BE2C (cell line): Measurements from ENCODE around the gene C14orf93.
A peak's percentile ranks its signal among the peaks of the same experiment; 100 is the strongest.

Experiments
- DNase-seq: peaks from one replicate; pipeline ENCODE4 v3.0.0-alpha.2; 2020
- H3K27me3 ChIP-seq: fragments of 250-450 bp; sonication (Bioruptor Pico); 2 replicates; pipeline ENCODE4 v1.5.1; 2020; ENCODE audit warnings: mild to moderate bottlenecking
- H3K36me3 ChIP-seq: fragments of 250-450 bp; sonication (Bioruptor Pico); 2 replicates; pipeline ENCODE4 v1.5.1; 2020; ENCODE audit warnings: mild to moderate bottlenecking
- H3K4me1 ChIP-seq: fragments of 250-450 bp; sonication (Bioruptor Pico); 2 replicates; pipeline ENCODE4 v1.5.1; 2020
- H3K4me3 ChIP-seq: 2 replicates; pipeline ENCODE4 v1.5.1; 2011; ENCODE audit warnings: low read depth, low read length
- H3K9me3 ChIP-seq: fragments of 250-450 bp; sonication (Bioruptor Pico); 2 replicates; pipeline ENCODE4 v1.5.1; 2020
- CTCF ChIP-seq: IDR thresholded peaks from 2 replicates; pipeline ENCODE4 v1.5.1; 2012; ENCODE audit warnings: mild to moderate bottlenecking, low read depth, low read length

Gene C14orf93

GRCh38 chr14:23056145-23056955 lies 46.4 kb upstream of the C14orf93 start:
- TF ChIP-seq CTCF, result peak; percentile 95
- H3K9me3 ChIP-seq, result no peaks in the 10 kb centered on the region
- peaks cover 11% of the 10 kb centered on the region for H3K4me1 ChIP-seq
- no peaks in the 10 kb centered on the region for H3K27me3 ChIP-seq
- H3K36me3 ChIP-seq, result peaks cover 52% of the 10 kb centered on the region
- peak overlapping the region; percentile 79 for H3K4me3 ChIP-seq
- peak; percentile 88 for DNase-seq

- H3K4me1 ChIP-seq, result peaks cover 11% of the 10 kb centered on the region
Measured at GRCh38 chr14:23055621-23056144, 45.7 kb upstream of the C14orf93 start.

GRCh38 chr14:23055147-23055550 lies 45.2 kb upstream of the C14orf93 start:
- no peak for DNase-seq
- no peaks in the 10 kb centered on the region for H3K27me3 ChIP-seq
- H3K9me3 ChIP-seq, result no peaks in the 10 kb centered on the region
- peaks cover 48% of the 10 kb centered on the region for H3K36me3 ChIP-seq
- H3K4me1 ChIP-seq, result peaks cover 11% of the 10 kb centered on the region
- TF ChIP-seq CTCF, result no peak
- H3K4me3 ChIP-seq, result peak overlapping the region; percentile 79

More at GRCh38 chr14:23055621-23056144, 45.7 kb upstream of the C14orf93 start:
- DNase-seq, result peak; percentile 98
- H3K36me3 ChIP-seq, result peaks cover 46% of the 10 kb centered on the region
- H3K27me3 ChIP-seq, result no peaks in the 10 kb centered on the region
- peak overlapping the region; percentile 79 for H3K4me3 ChIP-seq
- no peaks in the 10 kb centered on the region for H3K9me3 ChIP-seq
- no peak for TF ChIP-seq CTCF

GRCh38 chr14:23054000-23054811 lies 44.3 kb upstream of the C14orf93 start:
- peaks cover 11% of the 10 kb centered on the region for H3K4me1 ChIP-seq
- TF ChIP-seq CTCF, result peak; percentile 31
- DNase-seq, result peak; percentile 53
- no peak overlapping the region for H3K4me3 ChIP-seq
- no peaks in the 10 kb centered on the region for H3K9me3 ChIP-seq
- no peaks in the 10 kb centered on the region for H3K27me3 ChIP-seq
- H3K36me3 ChIP-seq, result peaks cover 53% of the 10 kb centered on the region

GRCh38 chr14:23053426-23053825 lies 43.5 kb upstream of the C14orf93 start:
- no peak for DNase-seq
- H3K4me1 ChIP-seq, result peaks cover 11% of the 10 kb centered on the region
- TF ChIP-seq CTCF, result no peak
- H3K27me3 ChIP-seq, result no peaks in the 10 kb centered on the region
- peaks cover 55% of the 10 kb centered on the region for H3K36me3 ChIP-seq
- H3K9me3 ChIP-seq, result no peaks in the 10 kb centered on the region
- H3K4me3 ChIP-seq, result no peak overlapping the region

GRCh38 chr14:23052671-23053070 lies 42.7 kb upstream of the C14orf93 start:
- no peak for TF ChIP-seq CTCF
- no peaks in the 10 kb centered on the region for H3K9me3 ChIP-seq
- peaks cover 60% of the 10 kb centered on the region for H3K36me3 ChIP-seq
- peaks cover 11% of the 10 kb centered on the region for H3K4me1 ChIP-seq
- no peak for DNase-seq
- no peak overlapping the region for H3K4me3 ChIP-seq
- H3K27me3 ChIP-seq, result no peaks in the 10 kb centered on the region
